ACHN (cell line): ENCODE measurements around the gene CD99L2.

Source experiments
- DNase-seq: peaks from one replicate; pipeline ENCODE4 v3.0.0-alpha.2; 2015
- in situ Hi-C: cut with HindIII; loops from 2 replicates; pipeline ENCODE4 v1.10.0; 2017; ENCODE audit warnings: low sequenced_read_pairs, low pct_ligation_motif_present, low pct_unique_long_range_greater_than_20kb

Gene CD99L2

DNA sequence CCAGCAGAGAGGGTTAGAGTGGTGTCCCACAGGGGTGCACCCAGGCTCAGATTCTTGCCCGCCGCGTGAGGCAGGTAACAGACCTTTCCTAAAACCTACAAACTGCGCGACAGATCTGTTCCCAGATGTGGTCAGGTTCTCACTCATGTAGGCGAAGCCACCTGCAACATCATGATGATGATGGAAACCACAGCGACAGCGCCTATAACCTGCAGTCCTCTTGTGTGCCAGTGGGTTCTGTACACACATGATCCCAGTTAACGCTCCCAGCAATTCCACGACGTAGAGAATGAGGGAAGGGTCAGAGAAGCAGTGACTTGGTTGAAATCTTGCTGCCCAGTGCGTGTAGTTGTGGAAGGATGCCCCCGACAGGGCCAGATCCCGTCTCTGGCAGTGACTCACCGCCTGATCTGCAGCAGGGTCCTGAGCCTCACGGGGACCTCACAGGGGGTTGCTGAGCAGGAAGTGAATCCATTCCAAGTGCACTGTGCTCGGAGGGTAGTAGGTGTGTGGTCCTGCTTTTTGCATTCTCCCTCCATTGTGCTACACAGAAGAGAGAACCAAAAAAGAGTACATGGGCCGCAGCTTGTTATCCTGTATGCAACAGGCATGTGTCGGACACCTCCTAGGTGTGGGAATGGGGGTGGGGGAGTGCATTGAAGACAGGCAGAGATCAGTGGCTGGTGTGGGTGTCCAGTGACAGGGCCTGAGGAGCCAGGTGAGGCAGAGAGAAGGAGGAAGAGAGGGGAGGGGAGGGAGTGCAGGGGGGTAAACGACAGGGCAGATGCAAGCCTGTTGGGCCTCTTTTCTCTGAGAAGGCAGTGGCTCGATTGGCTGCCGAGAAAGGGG lies 138.7 kb downstream of the CD99L2 start:
- DNase-seq, result no peak
- in situ Hi-C loops, result loop anchor here (25.0 kb wide), 1 partner anchor 328 kb away; no protein-coding TSS in a partner anchor

GRCh38 chrX:150757371-150757770 lies 141.1 kb downstream of the CD99L2 start:
- no peak for DNase-seq
- in situ Hi-C loops, result loop anchor here (25.0 kb wide), 1 partner anchor 330 kb away; no protein-coding TSS in a partner anchor

- no peak for DNase-seq
- in situ Hi-C loops, result loop anchor here (25.0 kb wide), 1 partner anchor 333 kb away; no protein-coding TSS in a partner anchor
Measured at GRCh38 chrX:150753968-150754367, 144.5 kb downstream of the CD99L2 start.

- in situ Hi-C loops, result loop anchor here (25.0 kb wide), 1 partner anchor 334 kb away; no protein-coding TSS in a partner anchor
- DNase-seq, result no peak
Measured at GRCh38 chrX:150753357-150753756, 145.1 kb downstream of the CD99L2 start.

DNA sequence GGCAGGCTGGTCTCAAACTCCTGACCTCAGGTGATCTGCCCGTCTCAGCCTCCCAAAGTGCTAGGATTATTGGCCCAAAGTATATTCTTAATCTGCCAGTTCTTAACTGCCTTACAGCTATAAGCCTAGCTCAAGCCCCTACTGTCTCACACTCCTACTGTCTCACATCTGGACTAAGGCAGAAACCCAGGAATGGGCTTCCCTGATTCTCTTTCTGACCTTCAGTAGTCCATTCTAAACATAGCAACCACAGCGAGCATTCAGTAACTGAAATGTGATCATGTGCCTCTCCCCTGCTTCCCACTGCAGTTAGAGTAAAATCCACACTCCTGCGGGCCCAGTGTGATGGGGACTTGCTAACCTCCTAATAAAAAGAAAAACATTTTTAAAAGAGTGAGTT lies 146.3 kb downstream of the CD99L2 start:
- in situ Hi-C loops, result loop anchor here (25.0 kb wide), 1 partner anchor 335 kb away; no protein-coding TSS in a partner anchor
- DNase-seq, result no peak

GRCh38 chrX:150736475-150736874 lies 162.0 kb downstream of the CD99L2 start:
- in situ Hi-C loops, result no loop called here
- no peak for DNase-seq

- no peak for DNase-seq
- in situ Hi-C loops, result no loop called here
Measured at GRCh38 chrX:150731795-150732194, 166.7 kb downstream of the CD99L2 start.

DNA sequence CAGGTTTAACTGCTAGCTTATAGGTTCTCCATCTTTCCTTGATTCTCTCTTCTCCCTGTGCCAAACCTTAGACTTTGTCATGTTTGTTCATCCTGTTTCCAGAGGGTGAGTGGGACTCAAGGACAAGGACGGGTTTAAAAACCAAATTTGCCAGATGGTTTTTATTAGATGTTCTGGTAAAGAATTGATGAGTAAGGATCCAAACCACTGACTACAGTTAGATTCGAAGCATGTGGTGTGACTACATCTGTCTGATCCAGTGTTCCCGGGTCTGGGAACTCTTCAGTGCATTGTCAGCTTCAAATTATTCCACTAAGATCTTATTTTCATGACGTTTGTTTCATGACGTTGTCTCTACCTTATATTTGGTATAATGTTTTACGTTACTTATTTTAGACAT lies 167.7 kb downstream of the CD99L2 start:
- in situ Hi-C loops, result no loop called here
- no peak for DNase-seq

GRCh38 chrX:150729956-150730355 lies 168.5 kb downstream of the CD99L2 start:
- in situ Hi-C loops, result no loop called here
- DNase-seq, result no peak

DNA sequence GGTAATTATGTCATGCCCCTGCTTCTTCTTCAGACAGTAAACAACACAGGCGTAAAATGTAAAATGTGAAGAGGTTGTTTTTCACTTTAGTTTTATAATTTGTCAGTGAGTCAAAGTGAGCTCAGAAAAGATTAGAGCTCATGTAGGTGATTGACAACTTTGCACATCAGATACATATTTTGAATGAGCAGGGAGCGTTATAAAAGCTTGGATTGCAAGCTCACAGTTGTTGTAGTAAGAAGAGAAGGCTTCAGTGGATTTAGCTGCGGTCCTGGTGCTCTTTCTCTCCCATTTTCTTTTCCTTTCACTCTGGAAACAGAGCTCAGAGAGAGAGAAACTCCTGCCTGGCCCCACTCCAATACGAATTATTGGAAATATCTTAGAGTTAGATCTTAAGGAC lies 178.8 kb downstream of the CD99L2 start:
- DNase-seq, result no peak
- in situ Hi-C loops, result no loop called here
